ENCODE results near the gene DNASE1L1. TPM values are rescaled to one million over a fixed set of nuclear protein-coding genes. Genes with fewer than 3 reads are reported as not detected.
"Not testable (repeated sequence)": the region's sequence is repeated elsewhere in the genome, so short reads cannot be mapped to it uniquely, and the experiment has no call there.

Gene DNASE1L1
- polyA plus RNA-seq, 1 of the 3 experiments (the other 2 are of a cell fraction): 18.2 TPM

DNA sequence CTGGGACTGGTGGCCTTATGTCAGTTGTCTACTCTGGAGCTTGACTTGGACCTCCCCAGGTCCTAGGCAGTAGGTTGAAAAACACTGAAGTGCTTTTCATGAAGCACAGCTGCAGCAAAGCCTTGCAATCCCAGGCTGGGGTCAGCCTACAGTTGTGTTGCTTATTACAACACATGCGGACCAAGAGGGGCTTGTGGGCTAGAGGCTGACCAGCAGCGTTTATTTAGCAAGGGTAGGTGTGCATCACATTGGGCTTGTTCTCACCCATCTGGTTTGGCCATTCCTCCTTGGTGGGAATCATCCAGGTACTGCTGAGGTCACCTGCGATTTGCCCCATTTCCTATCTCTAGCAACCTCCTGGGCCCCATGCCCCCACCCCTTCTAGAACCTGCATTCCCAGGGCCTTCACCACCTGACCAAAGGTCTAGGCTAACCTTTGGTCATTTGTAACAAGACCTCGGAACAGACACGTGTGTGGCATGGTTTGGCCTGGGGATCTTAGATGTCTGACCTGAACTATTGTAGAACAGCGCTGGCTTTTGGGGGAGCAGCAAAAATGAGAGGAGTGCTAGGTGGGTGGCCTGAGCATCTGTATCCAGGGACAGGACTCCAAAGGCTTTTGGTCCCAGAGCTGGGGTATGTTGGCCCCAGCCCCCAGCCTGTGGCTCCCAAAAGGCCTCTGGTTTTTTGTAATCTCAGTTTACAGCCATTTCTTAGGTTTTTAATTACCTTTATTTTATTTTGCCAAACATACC, 7.8 kb downstream of the DNASE1L1 start:
- no peaks in the 10 kb centered on the region for H3K9me3 ChIP-seq
- peaks cover 0 to 6% of the 10 kb centered on the region in 2 experiments; a peak in 1 of 4 replicates for H3K4me1 ChIP-seq (ENCODE audit: control insufficient read depth in 1 of 2, insufficient read depth in 2 of 2, low read depth in 1 of 2, low read length in 1 of 2)
- H3K4me3 ChIP-seq (ENCODE audit: low read depth in 2 of 2, low read length in 1 of 2): no peak overlapping the region
- DNase-seq: no peak
- H4K20me1 ChIP-seq (ENCODE audit: insufficient read depth): peaks cover 34% of the 10 kb centered on the region
- H3F3A ChIP-seq (replicated peaks; ENCODE audit: insufficient read depth): peaks cover 41% of the 10 kb centered on the region
- no peak overlapping the region for H3K9ac ChIP-seq
- TF ChIP-seq ELF1 (IDR thresholded peaks at IDR 0.05): no peak
- TF ChIP-seq FOXJ3 (CRISPR knock-in tag; IDR thresholded peaks at IDR 0.05): no peak
- no peak for TF ChIP-seq GATA2 (CRISPR knock-in tag; IDR thresholded peaks at IDR 0.05)
- no peak for TF ChIP-seq FOSL2 (IDR thresholded peaks at IDR 0.05; ENCODE audit: borderline replicate concordance, low read depth)
- no peak for TF ChIP-seq GABPA (IDR thresholded peaks at IDR 0.05; ENCODE audit: low read depth)
- TF ChIP-seq CTCF (IDR thresholded peaks at IDR 0.05): no peak
- peak; percentile 29 for TF ChIP-seq PBX3 (IDR thresholded peaks at IDR 0.05)
- no peak for TF ChIP-seq RFX5 (IDR thresholded peaks at IDR 0.05; ENCODE audit: low read length)
- TF ChIP-seq MAX (IDR thresholded peaks at IDR 0.05; ENCODE audit: low read depth): no peak
- TF ChIP-seq TEAD4 (IDR thresholded peaks at IDR 0.05; ENCODE audit: borderline replicate concordance, insufficient read depth): no peak
- TF ChIP-seq CHD2 (IDR thresholded peaks at IDR 0.05; ENCODE audit: low read length, partially characterized antibody): no peak
- peak; percentile 71; the same call in 1 of the 2 replicates for TF ChIP-seq SIN3A (IDR thresholded peaks at IDR 0.05; ENCODE audit: borderline replicate concordance, low read depth, low read length)
- no peak for TF ChIP-seq NRF1 (IDR thresholded peaks at IDR 0.05; ENCODE audit: low read depth, low read length)
- no peak for TF ChIP-seq USF2 (IDR thresholded peaks at IDR 0.05; ENCODE audit: borderline replicate concordance, low read depth, low read length)
- no peak for TF ChIP-seq RCOR1 (IDR thresholded peaks at IDR 0.05; ENCODE audit: low read length)
- peaks cover 22% of the 10 kb centered on the region for H3K79me2 ChIP-seq (ENCODE audit: insufficient read depth)
- H3K27me3 ChIP-seq (ENCODE audit: insufficient read depth): no peaks in the 10 kb centered on the region
- 26% methylated on average over 6 of the region's 6 CpGs for WGBS (ENCODE audit: low lambda C conversion rate)
- ChIA-PET CTCF (interaction anchor here (0.7 kb wide), 1 partner anchor 19 kb away, joined by 3 read pairs; no protein-coding TSS in a partner anchor), POLR2A (interaction anchor here (1.0 to 3.3 kb wide), 4 partner anchors 10 to 85 kb away, joined by 3 to 25 read pairs (median 5); partner anchors contain the start of genes DNASE1L1, TAFAZZIN and UBL4A)
- H2AFZ ChIP-seq (ENCODE audit: low read depth): no peak overlapping the region
- peak overlapping the region in 1 of 2 experiments; percentile 96; a peak in 1 of 4 replicates for H3K27ac ChIP-seq (ENCODE audit: low read depth in 2 of 2, low read length in 1 of 2)
- peaks cover 16 to 18% of the 10 kb centered on the region in 2 experiments for H3K36me3 ChIP-seq (replicated peaks in 1 of 2; ENCODE audit: control insufficient read depth in 1 of 2, insufficient read depth in 2 of 2, low read length in 1 of 2)
- no peak overlapping the region for H3K4me2 ChIP-seq
- no peaks in the 10 kb centered on the region for H3K9me2 ChIP-seq

DNA sequence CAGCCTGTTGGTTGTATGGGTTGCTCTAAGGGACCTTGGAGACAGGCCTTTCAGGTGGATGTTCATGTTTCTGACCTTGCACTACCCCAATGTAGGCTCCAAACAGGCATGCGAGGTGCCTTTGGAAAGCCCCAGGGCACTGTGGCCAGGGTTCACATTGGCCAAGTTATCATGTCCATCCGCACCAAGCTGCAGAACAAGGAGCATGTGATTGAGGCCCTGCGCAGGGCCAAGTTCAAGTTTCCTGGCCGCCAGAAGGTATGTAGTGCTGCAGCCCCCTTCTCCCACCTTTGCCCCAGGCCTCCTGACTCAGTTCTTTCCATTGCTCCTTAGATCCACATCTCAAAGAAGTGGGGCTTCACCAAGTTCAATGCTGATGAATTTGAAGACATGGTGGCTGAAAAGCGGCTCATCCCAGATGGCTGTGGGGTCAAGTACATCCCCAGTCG, 8.7 kb downstream of the DNASE1L1 start:
- Histone ChIP-seq H3K79me2 (ENCODE audit: insufficient read depth) (peaks cover 22% of the 10 kb centered on the region), H4K20me1 (ENCODE audit: insufficient read depth) (peaks cover 34% of the 10 kb centered on the region), H3K27ac (ENCODE audit: low read depth in 2 of 2, low read length in 1 of 2) (peak overlapping the region in 1 of 2 experiments; percentile 96; a peak in 2 of 4 replicates), H3K36me3 (replicated peaks in 1 of 2; ENCODE audit: control insufficient read depth in 1 of 2, insufficient read depth in 2 of 2, low read length in 1 of 2) (peaks cover 16 to 18% of the 10 kb centered on the region in 2 experiments), H3F3A (replicated peaks; ENCODE audit: insufficient read depth) (peaks cover 41% of the 10 kb centered on the region), H3K9ac (peak overlapping the region; percentile 100; the same call in 1 of the 2 replicates), H3K4me2 (peak overlapping the region; percentile 77), H3K4me3 (ENCODE audit: low read depth in 2 of 2, low read length in 1 of 2) (peak overlapping the region; percentile 81)
- ChIA-PET CTCF (interaction anchor here (1.0 to 1.1 kb wide), 2 partner anchors 9 to 19 kb away, joined by 3 to 5 read pairs; partner anchors contain the start of gene DNASE1L1), POLR2A (interaction anchor here (1.0 to 3.3 kb wide), 4 partner anchors 11 to 127 kb away, joined by 3 to 25 read pairs (median 5); partner anchors contain the start of genes DNASE1L1, TAFAZZIN and UBL4A)
- not testable (repeated sequence) for H3K9me2 ChIP-seq; H2AFZ ChIP-seq (ENCODE audit: low read depth); DNase-seq; H3K27me3 ChIP-seq (ENCODE audit: insufficient read depth); H3K9me3 ChIP-seq; H3K4me1 ChIP-seq (ENCODE audit: control insufficient read depth in 1 of 2, insufficient read depth in 2 of 2, low read depth in 1 of 2, low read length in 1 of 2)
- 40% methylated on average over 3 of the region's 6 CpGs for WGBS (ENCODE audit: low lambda C conversion rate)

Data from SK-N-SH (cell line).